Memory B cell (primary cell): ENCODE results near the gene TSR1.
A peak's percentile ranks its signal among the peaks of the same experiment; 100 is the strongest.

ENCODE experiments used
- ATAC-seq: fragments of 150-1000 bp; cut with Tn5 transposase; 2 replicates; pipeline ENCODE4 v1.10.0; 2021; ENCODE audit warnings: low read depth, mild to moderate bottlenecking, moderate library complexity
- DNase-seq, 2 donors: peaks; one replicate each; pipeline ENCODE4 v3.0.0; 2022; ENCODE audit warnings: low spot score in 2 of 2
- H3K27ac Mint-ChIP-seq: one replicate; pipeline ENCODE4 v1.8.0; 2022; ENCODE audit warnings: mild to moderate bottlenecking, moderate library complexity, mixed read lengths
- H3K27me3 Mint-ChIP-seq: one replicate; pipeline ENCODE4 v1.8.0; 2022; ENCODE audit warnings: mixed read lengths
- H3K36me3 Mint-ChIP-seq: one replicate; pipeline ENCODE4 v1.8.0; 2022; ENCODE audit warnings: mild to moderate bottlenecking, mixed read lengths
- H3K4me1 Mint-ChIP-seq: one replicate; pipeline ENCODE4 v1.8.0; 2022; ENCODE audit warnings: mixed read lengths
- H3K4me3 Mint-ChIP-seq: one replicate; pipeline ENCODE4 v1.8.0; 2022; ENCODE audit warnings: mild to moderate bottlenecking, moderate library complexity, mixed read lengths
- H3K9me3 Mint-ChIP-seq: one replicate; pipeline ENCODE4 v1.8.0; 2022; ENCODE audit warnings: mixed read lengths

TSR1 gene

GRCh38 chr17:2362881-2363280 is 26.6 kb upstream of the TSR1 start:
- H3K9me3 Mint-ChIP-seq: no peaks in the 10 kb centered on the region
- H3K4me3 Mint-ChIP-seq: no peak overlapping the region
- peaks cover 16% of the 10 kb centered on the region for H3K36me3 Mint-ChIP-seq
- DNase-seq: no peak
- H3K27ac Mint-ChIP-seq: no peak overlapping the region
- ATAC-seq: no peak
- no peaks in the 10 kb centered on the region for H3K27me3 Mint-ChIP-seq
- no peaks in the 10 kb centered on the region for H3K4me1 Mint-ChIP-seq

GRCh38 chr17:2362416-2362815 is 26.2 kb upstream of the TSR1 start:
- DNase-seq (no peak), ATAC-seq (no peak)
- H3K4me3 Mint-ChIP-seq: no peak overlapping the region
- no peaks in the 10 kb centered on the region for H3K27me3 Mint-ChIP-seq
- peaks cover 19% of the 10 kb centered on the region for H3K36me3 Mint-ChIP-seq
- H3K27ac Mint-ChIP-seq: no peak overlapping the region
- no peaks in the 10 kb centered on the region for H3K9me3 Mint-ChIP-seq
- H3K4me1 Mint-ChIP-seq: no peaks in the 10 kb centered on the region

- Mint-ChIP-seq H3K27me3 (no peaks in the 10 kb centered on the region), H3K4me3 (no peak overlapping the region), H3K9me3 (no peaks in the 10 kb centered on the region), H3K27ac (no peak overlapping the region), H3K36me3 (peaks cover 18% of the 10 kb centered on the region), H3K4me1 (no peaks in the 10 kb centered on the region)
- DNase-seq (no peak), ATAC-seq (no peak)
Observed at GRCh38 chr17:2362016-2362415, 25.8 kb upstream of the TSR1 start.

GRCh38 chr17:2361010-2361760 is 24.9 kb upstream of the TSR1 start:
- Mint-ChIP-seq H3K27me3 (no peaks in the 10 kb centered on the region), H3K9me3 (no peaks in the 10 kb centered on the region), H3K4me3 (no peak overlapping the region), H3K4me1 (no peaks in the 10 kb centered on the region), H3K36me3 (peaks cover 18% of the 10 kb centered on the region), H3K27ac (no peak overlapping the region)
- no peak for DNase-seq
- no peak for ATAC-seq

- Mint-ChIP-seq H3K9me3 (no peaks in the 10 kb centered on the region), H3K4me1 (no peaks in the 10 kb centered on the region), H3K4me3 (no peak overlapping the region), H3K27ac (no peak overlapping the region), H3K27me3 (no peaks in the 10 kb centered on the region), H3K36me3 (peaks cover 8% of the 10 kb centered on the region)
- no peak for DNase-seq
- no peak for ATAC-seq
Observed at GRCh38 chr17:2357931-2358434, 21.7 kb upstream of the TSR1 start.

GRCh38 chr17:2357237-2357636 is 21.0 kb upstream of the TSR1 start:
- DNase-seq: no peak
- no peak for ATAC-seq
- Mint-ChIP-seq H3K4me1 (no peaks in the 10 kb centered on the region), H3K27ac (no peak overlapping the region), H3K4me3 (no peak overlapping the region), H3K27me3 (no peaks in the 10 kb centered on the region), H3K36me3 (peaks cover 4% of the 10 kb centered on the region), H3K9me3 (no peaks in the 10 kb centered on the region)

GRCh38 chr17:2354311-2354710 is 18.1 kb upstream of the TSR1 start:
- H3K36me3 Mint-ChIP-seq: peaks cover 4% of the 10 kb centered on the region
- H3K4me3 Mint-ChIP-seq: no peak overlapping the region
- no peaks in the 10 kb centered on the region for H3K27me3 Mint-ChIP-seq
- no peaks in the 10 kb centered on the region for H3K9me3 Mint-ChIP-seq
- no peak overlapping the region for H3K27ac Mint-ChIP-seq
- DNase-seq: no peak
- H3K4me1 Mint-ChIP-seq: no peaks in the 10 kb centered on the region
- ATAC-seq: no peak

GRCh38 chr17:2351269-2351668 is 15.0 kb upstream of the TSR1 start:
- Mint-ChIP-seq H3K4me1 (no peaks in the 10 kb centered on the region), H3K4me3 (no peak overlapping the region), H3K9me3 (no peaks in the 10 kb centered on the region), H3K27ac (no peak overlapping the region), H3K36me3 (no peaks in the 10 kb centered on the region), H3K27me3 (no peaks in the 10 kb centered on the region)
- DNase-seq: no peak
- ATAC-seq: no peak

GRCh38 chr17:2347805-2348685 is 11.8 kb upstream of the TSR1 start:
- Mint-ChIP-seq H3K4me3 (no peak overlapping the region), H3K36me3 (peaks cover 5% of the 10 kb centered on the region), H3K9me3 (no peaks in the 10 kb centered on the region), H3K4me1 (no peaks in the 10 kb centered on the region), H3K27me3 (no peaks in the 10 kb centered on the region), H3K27ac (no peak overlapping the region)
- DNase-seq (no peak), ATAC-seq (no peak)

- no peak for DNase-seq
- Mint-ChIP-seq H3K36me3 (peaks cover 9% of the 10 kb centered on the region), H3K27ac (no peak overlapping the region), H3K4me3 (no peak overlapping the region), H3K9me3 (no peaks in the 10 kb centered on the region), H3K4me1 (no peaks in the 10 kb centered on the region), H3K27me3 (no peaks in the 10 kb centered on the region)
- no peak for ATAC-seq
Observed at GRCh38 chr17:2346475-2346874, 10.2 kb upstream of the TSR1 start.

GRCh38 chr17:2344528-2344927 is 8.3 kb upstream of the TSR1 start:
- Mint-ChIP-seq H3K4me1 (no peaks in the 10 kb centered on the region), H3K9me3 (no peaks in the 10 kb centered on the region), H3K27me3 (no peaks in the 10 kb centered on the region), H3K4me3 (no peak overlapping the region), H3K36me3 (peaks cover 9% of the 10 kb centered on the region), H3K27ac (no peak overlapping the region)
- DNase-seq (no peak), ATAC-seq (no peak)

- Mint-ChIP-seq H3K9me3 (no peaks in the 10 kb centered on the region), H3K4me3 (no peak overlapping the region), H3K27me3 (no peaks in the 10 kb centered on the region), H3K27ac (no peak overlapping the region), H3K4me1 (peaks cover 1% of the 10 kb centered on the region), H3K36me3 (peaks cover 9% of the 10 kb centered on the region)
- ATAC-seq (no peak), DNase-seq (no peak)
Observed at GRCh38 chr17:2343421-2343820, 7.2 kb upstream of the TSR1 start.

GRCh38 chr17:2338315-2338657 is 2.0 kb upstream of the TSR1 start:
- Mint-ChIP-seq H3K27me3 (no peaks in the 10 kb centered on the region), H3K4me1 (peaks cover 19% of the 10 kb centered on the region), H3K36me3 (peaks cover 9% of the 10 kb centered on the region), H3K9me3 (no peaks in the 10 kb centered on the region), H3K4me3 (peak overlapping the region; percentile 83), H3K27ac (peak overlapping the region; percentile 69)
- DNase-seq (no peak), ATAC-seq (no peak)

GRCh38 chr17:2337544-2338314 is 1.5 kb upstream of the TSR1 start:
- Mint-ChIP-seq H3K36me3 (peaks cover 9% of the 10 kb centered on the region), H3K27ac (peak overlapping the region; percentile 69), H3K4me1 (peaks cover 19% of the 10 kb centered on the region), H3K9me3 (no peaks in the 10 kb centered on the region), H3K4me3 (peak overlapping the region; percentile 100), H3K27me3 (no peaks in the 10 kb centered on the region)
- DNase-seq (peak; percentile 32 to 55), ATAC-seq (peak; percentile 48)
